Kidney capillary endothelial cell (primary cell): Measurements from ENCODE around the gene PFKP.
"Not testable (repeated sequence)": the region's sequence is repeated elsewhere in the genome, so short reads cannot be mapped to it uniquely, and the experiment has no call there.

Experiments
- DNase-seq: peaks from one replicate; pipeline ENCODE4 v3.0.0-alpha.2; 2018; ENCODE audit warnings: low spot score

PFKP gene

GRCh38 chr10:3159152-3159551, 91.8 kb downstream of the PFKP start:
- DNase-seq = no peak

DNA sequence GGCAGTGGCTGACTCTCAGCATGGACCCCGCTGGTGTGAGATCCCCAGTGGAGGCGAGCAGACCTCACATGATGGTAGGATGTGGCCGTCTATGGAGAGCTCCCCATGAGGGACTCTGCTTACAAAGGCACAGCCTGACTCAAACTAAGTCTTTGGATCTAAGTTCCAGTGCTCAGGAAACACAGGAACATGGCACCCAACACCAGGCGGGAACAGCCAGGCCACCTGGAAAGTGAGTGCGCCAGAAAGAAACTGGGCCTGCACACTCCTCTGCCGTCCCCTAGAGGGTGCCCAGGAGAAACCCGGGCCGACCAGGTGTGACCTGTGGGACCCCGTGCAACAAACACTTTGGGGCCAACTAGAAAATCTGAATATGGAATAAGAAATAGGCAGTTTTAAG, 95.2 kb downstream of the PFKP start:
- no peak for DNase-seq

GRCh38 chr10:3163879-3164278, 96.5 kb downstream of the PFKP start:
- no peak for DNase-seq

DNA sequence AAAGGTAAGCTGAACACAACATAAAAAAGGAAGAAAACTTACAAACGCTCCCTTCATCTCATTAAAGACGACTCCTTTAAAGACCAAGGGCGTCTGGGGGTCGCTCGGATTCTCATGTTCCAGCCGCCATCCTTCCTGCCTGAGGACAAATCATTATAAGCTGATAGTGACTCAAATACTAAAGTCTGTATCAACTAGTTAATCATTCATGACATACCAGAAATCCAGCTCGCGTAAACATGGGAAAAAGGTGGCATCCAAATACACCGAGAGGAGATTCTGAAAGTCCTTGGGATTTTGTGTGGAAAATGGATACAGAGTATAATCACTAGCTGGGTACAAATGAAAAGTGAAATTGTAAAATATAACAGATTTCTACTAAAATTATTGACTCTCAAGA, 97.8 kb downstream of the PFKP start:
- DNase-seq = no peak

GRCh38 chr10:3166496-3167290, 99.3 kb downstream of the PFKP start:
- DNase-seq = no peak

DNA sequence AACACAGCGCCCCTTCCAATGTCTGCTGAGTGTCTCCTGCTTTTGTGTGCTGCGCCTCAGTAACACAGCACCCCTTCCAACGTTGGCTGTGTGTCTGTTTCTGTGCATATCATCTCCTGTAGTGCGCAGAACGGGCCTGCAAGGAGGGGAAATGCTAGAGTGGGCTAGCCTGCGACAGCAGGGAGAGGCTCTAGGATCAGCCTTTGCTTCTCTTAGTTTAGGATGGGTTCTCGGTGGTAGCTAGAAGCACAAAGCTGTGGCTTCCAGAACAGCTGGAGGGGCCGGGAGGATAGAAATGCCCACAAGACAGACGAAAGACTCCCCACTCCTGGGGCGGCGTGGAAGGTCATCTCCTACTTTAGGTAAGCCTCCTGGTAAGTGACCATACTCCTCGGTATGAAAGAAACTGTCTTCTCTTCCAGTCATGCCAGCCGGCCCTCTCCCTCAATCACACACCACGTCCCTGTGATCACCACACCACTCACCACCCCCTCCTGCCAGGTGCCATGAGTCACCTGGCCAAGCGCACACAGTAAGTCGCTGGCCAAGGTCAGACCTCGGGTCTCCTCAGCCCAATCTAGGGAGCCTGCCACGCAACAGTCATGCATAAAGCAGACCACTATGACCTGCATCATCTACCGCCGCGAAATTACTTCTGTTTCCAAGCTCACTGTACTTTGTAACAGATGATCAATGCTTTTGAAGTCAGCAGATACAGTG, 100.4 kb downstream of the PFKP start:
- DNase-seq = no peak

- no peak for DNase-seq
Observed at GRCh38 chr10:3169271-3169670, 101.9 kb downstream of the PFKP start.

- DNase-seq = no peak
Observed at GRCh38 chr10:3169673-3170072, 102.3 kb downstream of the PFKP start.

- not testable (repeated sequence) for DNase-seq
Observed at GRCh38 chr10:3171488-3171887, 104.1 kb downstream of the PFKP start.

- DNase-seq = peak; percentile 40
Observed at GRCh38 chr10:3172081-3172445, 104.7 kb downstream of the PFKP start.

GRCh38 chr10:3172446-3173170, 105.3 kb downstream of the PFKP start, which contains the start of gene PITRM1:
Gene PITRM1 (minus strand): TSS chr10:3172782. CDS start chr10:3172772, 10 bp downstream.
- peak; percentile 99 for DNase-seq

DNA sequence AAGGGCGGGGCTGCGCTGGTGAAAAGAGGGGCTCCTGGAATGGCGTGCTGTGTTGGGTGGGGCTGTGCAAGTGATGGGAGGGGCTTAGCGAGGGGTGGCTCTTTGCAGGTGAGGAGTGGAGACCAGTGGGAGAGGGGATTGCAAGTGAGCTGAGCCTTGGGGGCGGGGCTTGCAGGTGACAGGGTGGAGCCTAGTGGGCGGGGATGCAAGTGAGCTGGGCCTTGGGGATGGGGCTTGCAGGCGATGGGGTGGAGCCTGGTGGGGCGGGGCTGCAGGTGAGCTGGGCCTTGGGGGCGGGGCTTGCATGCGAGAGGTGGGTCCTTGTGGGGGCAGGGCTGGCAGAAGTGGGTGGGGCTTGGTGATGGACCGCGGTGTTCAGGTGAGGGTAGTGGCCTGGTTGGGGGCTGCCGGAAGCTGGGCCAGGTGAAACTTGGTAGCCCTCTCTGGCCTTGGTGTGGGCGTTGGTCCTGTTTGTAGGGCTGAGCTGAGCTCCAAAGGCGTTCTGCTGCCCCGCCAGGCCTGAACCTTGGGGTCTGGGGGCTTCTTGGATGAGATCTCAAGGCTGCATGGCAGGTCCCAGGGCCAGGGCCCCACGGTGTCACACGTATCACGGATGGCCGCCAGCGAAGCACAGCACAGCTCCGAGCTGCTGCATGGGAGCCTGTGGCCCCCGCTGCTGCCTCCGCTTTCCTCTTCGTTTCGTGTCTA, 106.0 kb downstream of the PFKP start:
- DNase-seq = no peak

- no peak for DNase-seq
Observed at GRCh38 chr10:3178042-3178441, 110.7 kb downstream of the PFKP start.

- DNase-seq = no peak
Observed at GRCh38 chr10:3179174-3179573, 111.8 kb downstream of the PFKP start.

DNA sequence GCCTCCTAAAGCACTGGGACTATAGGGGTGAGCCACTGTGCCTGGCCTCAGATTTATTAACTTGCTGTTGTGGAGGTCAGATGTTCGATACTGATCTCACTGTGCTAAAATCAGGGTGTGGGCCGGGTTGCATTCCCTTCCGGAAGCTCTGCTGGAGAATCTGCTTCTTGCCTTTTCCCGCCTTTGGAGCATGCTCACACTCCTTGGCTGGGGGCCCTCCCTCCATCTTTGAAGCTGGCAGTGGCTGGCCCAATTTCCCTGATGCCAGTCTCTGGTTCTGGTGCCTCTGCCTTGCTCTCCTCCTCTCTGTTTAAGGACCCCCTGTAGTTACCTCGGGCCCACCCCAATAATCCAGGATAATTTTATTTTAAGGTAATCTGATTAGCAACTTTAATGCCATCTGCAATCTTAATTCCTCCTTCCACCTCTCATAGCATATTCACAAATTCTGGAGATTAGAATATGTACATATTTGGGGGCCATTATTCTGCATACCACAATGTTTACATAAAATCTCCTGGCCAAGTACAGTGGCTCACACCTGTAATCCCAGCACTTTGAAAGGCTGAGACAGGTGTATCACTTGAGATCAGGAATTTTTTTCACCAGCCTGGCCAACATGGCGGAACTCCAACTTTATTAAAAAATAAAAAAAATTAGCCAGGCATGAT, 113.1 kb downstream of the PFKP start:
- DNase-seq = no peak

DNA sequence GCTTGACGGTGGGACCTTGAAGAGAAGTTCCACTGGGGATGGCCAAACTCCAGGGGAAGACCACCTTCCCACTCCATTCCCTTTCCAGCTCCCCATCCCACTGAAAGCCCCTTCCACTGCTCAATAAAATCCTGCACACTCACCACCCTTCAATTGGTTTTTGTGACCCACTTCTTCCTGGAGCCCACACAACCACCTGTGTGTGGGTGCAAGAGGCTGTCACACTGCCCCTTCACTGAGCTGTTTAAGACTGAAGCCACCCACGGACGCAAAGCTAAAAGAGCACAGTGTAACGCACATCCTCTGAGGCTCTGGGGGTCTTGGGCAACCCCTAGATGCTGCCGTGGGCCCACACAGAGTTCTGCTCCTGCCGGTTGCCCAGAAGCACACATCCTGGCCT, 118.0 kb downstream of the PFKP start:
- no peak for DNase-seq

- DNase-seq = no peak
Observed at GRCh38 chr10:3186368-3186767, 119.0 kb downstream of the PFKP start.
